Ovary (tissue), 9 donors: ENCODE results near the gene CAMK2D. TPM values are rescaled to one million over a fixed set of nuclear protein-coding genes. Genes with fewer than 3 reads are reported as not detected.

ENCODE experiments used
- DNase-seq, 5 donors: peaks; one replicate each; pipeline ENCODE4 v3.0.0-alpha.2; 2019 to 2020
- H3K27ac ChIP-seq, 2 donors: fragments of 200-600 bp; one replicate each; pipeline versions ENCODE4 v1.5.1 to v1.8.0; 2019 to 2022
- H3K27me3 ChIP-seq: fragments of 200-600 bp; one replicate; pipeline ENCODE4 v1.8.0; 2022
- H3K36me3 ChIP-seq: fragments of 200-600 bp; sonication (generic); one replicate; pipeline ENCODE4 v1.5.1; 2019
- H3K4me1 ChIP-seq: one replicate; pipeline ENCODE4 v1.8.1; 2013; ENCODE audit warnings: mild to moderate bottlenecking, moderate library complexity; ENCODE audit not compliant: insufficient read depth
- H3K4me3 ChIP-seq: fragments of 200-600 bp; sonication (generic); one replicate; pipeline ENCODE4 v1.5.1; 2017
- H3K9me3 ChIP-seq, 2 donors: fragments of 200-600 bp in 1 of 2; sonication (generic) in 1 of 2; one replicate each; pipeline versions ENCODE4 v1.5.1 to v1.8.1; 2013 to 2019; ENCODE audit warnings: mild to moderate bottlenecking in 1 of 2, moderate library complexity in 1 of 2
- CTCF ChIP-seq, 3 donors: fragments of 450-650 bp in 2 of 3; fragments of 200-600 bp in 1 of 3; IDR thresholded peaks; one replicate each; pipeline versions ENCODE4 v1.5.1 to v1.8.0; 2016 to 2022; ENCODE audit warnings: antibody characterized with exemption in 3 of 3, mild to moderate bottlenecking in 1 of 3
- EP300 ChIP-seq: sonication (generic); formaldehyde crosslinking; IDR thresholded peaks from one replicate; pipeline ENCODE4 v1.6.1; 2017; ENCODE audit warnings: antibody characterized with exemption
- POLR2A ChIP-seq: fragments of 450-650 bp; IDR thresholded peaks from one replicate; pipeline ENCODE4 v1.6.1; 2017; ENCODE audit warnings: antibody characterized with exemption, mild to moderate bottlenecking, moderate library complexity
- WGBS, 3 donors: extraction: QIAGEN DNeasy Blood & Tissue Kit in 1 of 3; methylation state at CpG; one replicate each; pipeline versions ENCODE4 v1.1.5 to v1.1.7; 2013 to 2017; 5-methylcytosine and 5-hydroxymethylcytosine counted together
- intact Hi-C, 4 donors: fragments of 100-400 bp; cut with DNase I; formaldehyde crosslinking; loops; one replicate each; pipeline versions ENCODE4 v1.11.0 to v1.15.1; 2022 to 2023
- polyA plus RNA-seq, 2 donors: library from polyadenylated mRNA; stranded (reverse); fragments of 200-250 nt in 1 of 2; fragments of 350-450 nt in 1 of 2; fragmentation: Illumina TruSeq in 1 of 2; extraction: RNeasy Lipid Tissue Mini Kit (QIAGEN cat#74804) in 1 of 2; gene quantifications; one replicate each; pipeline ENCODE4 v1.2.3, GENCODE V29; 2013 to 2014
- total RNA-seq, 7 donors: library from RNA; depleted of rRNA in 2 of 7; stranded (reverse); fragments of >200 nt in 2 of 7; fragmentation: NEBNext Ultra II Directional in 3 of 7; extraction: Animal tissue kit (Norgen Biotek cat#: 25700) in 3 of 7; gene quantifications; one replicate each; pipeline versions ENCODE4 v1.1.0 to v1.2.4, GENCODE V29; 2016 to 2023
- donor health status: DM: no; HTN: no; CAD: no; lungs with moderate emphysema.
- donor health status: DM: no; HTN: no; CAD: no.
- donor health status: Bipolar disorder and iron deficiency.
- donor health status: DM: yes; HTN: yes; CAD: no.
- donor health status: DM: no; HTN: no; CAD: no.
- donor health status: DM: yes; HTN: yes; CAD: no.

CAMK2D gene
- total and polyA plus RNA-seq, 9 donors, result 14.2 to 36.9 (median 32.2) TPM

- TF ChIP-seq CTCF (IDR thresholded peaks at IDR 0.05) (no peak), EP300 (no peak), POLR2A (no peak)
- Histone ChIP-seq H3K4me3 (no peak overlapping the region), H3K9me3 (no peaks in the 10 kb centered on the region), H3K27me3 (no peaks in the 10 kb centered on the region), H3K4me1 (no peaks in the 10 kb centered on the region), H3K27ac (no peak overlapping the region), H3K36me3 (no peaks in the 10 kb centered on the region)
- 11 to 16% (median 13%) methylated on average over 1 of the region's 1 CpG for WGBS, 3 donors
- intact Hi-C loops, result no loop called here
- DNase-seq, result no peak
Observed at GRCh38 chr4:113701169-113701568, 60.4 kb downstream of the CAMK2D start.

- peak in 1 of 5 donors; percentile 12 for DNase-seq
Observed at GRCh38 chr4:113700602-113701150, 60.9 kb downstream of the CAMK2D start.

GRCh38 chr4:113699772-113700171 lies 61.8 kb downstream of the CAMK2D start:
- WGBS, 3 donors, result 88 to 91% (median 90%) methylated on average over 2 of the region's 2 CpGs
- intact Hi-C loops, result no loop called here
- no peaks in the 10 kb centered on the region for H3K27me3 ChIP-seq
- H3K27ac ChIP-seq, result no peak overlapping the region
- H3K4me3 ChIP-seq, result no peak overlapping the region
- H3K9me3 ChIP-seq, result no peaks in the 10 kb centered on the region
- no peak for DNase-seq
- no peaks in the 10 kb centered on the region for H3K4me1 ChIP-seq
- TF ChIP-seq CTCF (IDR thresholded peaks at IDR 0.05) (no peak), EP300 (no peak), POLR2A (no peak)
- H3K36me3 ChIP-seq, result no peaks in the 10 kb centered on the region

More at GRCh38 chr4:113700602-113701150, 60.9 kb downstream of the CAMK2D start:
- WGBS, 3 donors, result 66 to 71% (median 68%) methylated on average over 2 of the region's 2 CpGs
- no peaks in the 10 kb centered on the region for H3K27me3 ChIP-seq
- intact Hi-C loops, result no loop called here
- no peaks in the 10 kb centered on the region for H3K9me3 ChIP-seq
- TF ChIP-seq EP300 (no peak), CTCF (IDR thresholded peaks at IDR 0.05) (no peak), POLR2A (no peak)
- no peak overlapping the region for H3K4me3 ChIP-seq
- H3K4me1 ChIP-seq, result no peaks in the 10 kb centered on the region
- H3K36me3 ChIP-seq, result no peaks in the 10 kb centered on the region
- H3K27ac ChIP-seq, result no peak overlapping the region

GRCh38 chr4:113697429-113697828 lies 64.1 kb downstream of the CAMK2D start:
- Histone ChIP-seq H3K27me3 (no peaks in the 10 kb centered on the region), H3K4me3 (no peak overlapping the region), H3K9me3 (no peaks in the 10 kb centered on the region), H3K27ac (no peak overlapping the region), H3K36me3 (no peaks in the 10 kb centered on the region), H3K4me1 (no peaks in the 10 kb centered on the region)
- 94 to 96% (median 96%) methylated on average over 2 of the region's 2 CpGs for WGBS, 3 donors
- intact Hi-C loops, result no loop called here
- no peak for TF ChIP-seq POLR2A
- no peak for TF ChIP-seq CTCF (IDR thresholded peaks at IDR 0.05)
- TF ChIP-seq EP300, result no peak
- no peak for DNase-seq
